MM.1S (cell line): ENCODE data around the gene HOXC6.

Source experiments
- DNase-seq: peaks from one replicate; pipeline ENCODE4 v3.0.0-alpha.2; 2015
- H2AFZ ChIP-seq: fragments of 300-600 bp; sonication (generic); 2 replicates; pipeline ENCODE4 v1.6.0; 2016; ENCODE audit warnings: antibody characterized with exemption, low read length
- H3F3A ChIP-seq: fragments of 300-600 bp; sonication (generic); 2 replicates; pipeline ENCODE4 v1.6.1; 2016; ENCODE audit warnings: mild to moderate bottlenecking, antibody characterized with exemption, low read length, moderate library complexity, mixed read lengths; ENCODE audit not compliant: insufficient read depth
- H3K27ac ChIP-seq: fragments of 300-600 bp; sonication (generic); 2 replicates; pipeline ENCODE4 v1.5.1; 2016; ENCODE audit warnings: mild to moderate bottlenecking, low read length
- H3K27me3 ChIP-seq: fragments of 300-600 bp; sonication (generic); replicated peaks from 2 replicates; pipeline ENCODE4 v1.6.0; 2016; ENCODE audit warnings: low read length; ENCODE audit not compliant: insufficient read depth
- H3K36me3 ChIP-seq: fragments of 300-600 bp; sonication (generic); replicated peaks from 2 replicates; pipeline ENCODE4 v1.6.1; 2016; ENCODE audit warnings: mild to moderate bottlenecking, low read length, mixed read lengths; ENCODE audit not compliant: insufficient read depth
- H3K4me1 ChIP-seq: fragments of 300-600 bp; sonication (generic); 2 replicates; pipeline ENCODE4 v1.6.1; 2016; ENCODE audit warnings: low read length, mixed read lengths
- H3K4me2 ChIP-seq: fragments of 300-600 bp; sonication (generic); 2 replicates; pipeline ENCODE4 v1.6.0; 2016; ENCODE audit warnings: low read depth, low read length
- H3K4me3 ChIP-seq: fragments of 300-600 bp; sonication (generic); 2 replicates; pipeline ENCODE4 v1.5.1; 2016; ENCODE audit warnings: low read length, mixed read lengths
- H3K79me2 ChIP-seq: fragments of 300-600 bp; sonication (generic); 2 replicates; pipeline ENCODE4 v1.6.1; 2016; ENCODE audit warnings: mixed run types, low read length, mixed read lengths
- H3K9ac ChIP-seq: fragments of 300-600 bp; sonication (generic); 2 replicates; pipeline ENCODE4 v1.6.1; 2016; ENCODE audit warnings: low read length, mixed read lengths
- H3K9me2 ChIP-seq: fragments of 300-600 bp; sonication (generic); replicated peaks from 2 replicates; pipeline ENCODE4 v1.6.1; 2016; ENCODE audit warnings: mild to moderate bottlenecking, low read length, mixed read lengths; ENCODE audit not compliant: insufficient read depth
- H3K9me3 ChIP-seq: fragments of 300-600 bp; sonication (generic); replicated peaks from 2 replicates; pipeline ENCODE4 v1.6.1; 2016; ENCODE audit warnings: mild to moderate bottlenecking, low read length, mixed read lengths; ENCODE audit not compliant: insufficient read depth
- H4K20me1 ChIP-seq: fragments of 300-600 bp; sonication (generic); 2 replicates; pipeline ENCODE4 v1.6.1; 2016; ENCODE audit warnings: mild to moderate bottlenecking, low read length, moderate library complexity, mixed read lengths; ENCODE audit not compliant: insufficient read depth
- EZH2 ChIP-seq: fragments of 300-600 bp; sonication (generic); optimal IDR thresholded peaks from 2 replicates; pipeline ENCODE3; 2017; ENCODE audit warnings: low read depth, mild to moderate bottlenecking, antibody characterized with exemption, low read length, mixed read lengths
- EZH2phosphoT487 ChIP-seq: fragments of 300-600 bp; sonication (generic); IDR thresholded peaks from 2 replicates; pipeline ENCODE4 v1.6.1; 2018; ENCODE audit warnings: antibody characterized with exemption, low read length
- TF ChIP-seq, protein P1 (sequence below): fragments of 300-600 bp; sonication (generic); IDR thresholded peaks from 2 replicates; pipeline ENCODE4 v1.5.1; 2016; ENCODE audit warnings: antibody characterized with exemption, low read length, mixed read lengths

Gene HOXC6

GRCh38 chr12:53995378-53996239 is 32.6 kb upstream of the HOXC6 start:
- peak overlapping the region; percentile 99 for H3K4me2 ChIP-seq
- H3K36me3 ChIP-seq: no peaks in the 10 kb centered on the region
- H3K27ac ChIP-seq: no peak overlapping the region
- H3K9me3 ChIP-seq: no peaks in the 10 kb centered on the region
- H3K9ac ChIP-seq: peak overlapping the region; percentile 45; the same call in 1 of the 2 replicates
- H2AFZ ChIP-seq: peak overlapping the region; percentile 96
- H4K20me1 ChIP-seq: no peaks in the 10 kb centered on the region
- peak overlapping the region; percentile 84 for H3K4me3 ChIP-seq
- H3F3A ChIP-seq: 0 out of 2 replicates have a peak, but pooled peaks cover 3% of the 10 kb centered on the region
- H3K9me2 ChIP-seq: no peaks in the 10 kb centered on the region
- TF ChIP-seq EZH2 (no peak), EZH2phosphoT487 (no peak)
- TF ChIP-seq, protein P1, sequence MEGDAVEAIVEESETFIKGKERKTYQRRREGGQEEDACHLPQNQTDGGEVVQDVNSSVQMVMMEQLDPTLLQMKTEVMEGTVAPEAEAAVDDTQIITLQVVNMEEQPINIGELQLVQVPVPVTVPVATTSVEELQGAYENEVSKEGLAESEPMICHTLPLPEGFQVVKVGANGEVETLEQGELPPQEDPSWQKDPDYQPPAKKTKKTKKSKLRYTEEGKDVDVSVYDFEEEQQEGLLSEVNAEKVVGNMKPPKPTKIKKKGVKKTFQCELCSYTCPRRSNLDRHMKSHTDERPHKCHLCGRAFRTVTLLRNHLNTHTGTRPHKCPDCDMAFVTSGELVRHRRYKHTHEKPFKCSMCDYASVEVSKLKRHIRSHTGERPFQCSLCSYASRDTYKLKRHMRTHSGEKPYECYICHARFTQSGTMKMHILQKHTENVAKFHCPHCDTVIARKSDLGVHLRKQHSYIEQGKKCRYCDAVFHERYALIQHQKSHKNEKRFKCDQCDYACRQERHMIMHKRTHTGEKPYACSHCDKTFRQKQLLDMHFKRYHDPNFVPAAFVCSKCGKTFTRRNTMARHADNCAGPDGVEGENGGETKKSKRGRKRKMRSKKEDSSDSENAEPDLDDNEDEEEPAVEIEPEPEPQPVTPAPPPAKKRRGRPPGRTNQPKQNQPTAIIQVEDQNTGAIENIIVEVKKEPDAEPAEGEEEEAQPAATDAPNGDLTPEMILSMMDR: no peak
- peaks cover 96% of the 10 kb centered on the region for H3K27me3 ChIP-seq
- no peaks in the 10 kb centered on the region for H3K79me2 ChIP-seq
- no peak for DNase-seq
- peaks cover 10% of the 10 kb centered on the region; the same call in 1 of the 2 replicates for H3K4me1 ChIP-seq

DNA sequence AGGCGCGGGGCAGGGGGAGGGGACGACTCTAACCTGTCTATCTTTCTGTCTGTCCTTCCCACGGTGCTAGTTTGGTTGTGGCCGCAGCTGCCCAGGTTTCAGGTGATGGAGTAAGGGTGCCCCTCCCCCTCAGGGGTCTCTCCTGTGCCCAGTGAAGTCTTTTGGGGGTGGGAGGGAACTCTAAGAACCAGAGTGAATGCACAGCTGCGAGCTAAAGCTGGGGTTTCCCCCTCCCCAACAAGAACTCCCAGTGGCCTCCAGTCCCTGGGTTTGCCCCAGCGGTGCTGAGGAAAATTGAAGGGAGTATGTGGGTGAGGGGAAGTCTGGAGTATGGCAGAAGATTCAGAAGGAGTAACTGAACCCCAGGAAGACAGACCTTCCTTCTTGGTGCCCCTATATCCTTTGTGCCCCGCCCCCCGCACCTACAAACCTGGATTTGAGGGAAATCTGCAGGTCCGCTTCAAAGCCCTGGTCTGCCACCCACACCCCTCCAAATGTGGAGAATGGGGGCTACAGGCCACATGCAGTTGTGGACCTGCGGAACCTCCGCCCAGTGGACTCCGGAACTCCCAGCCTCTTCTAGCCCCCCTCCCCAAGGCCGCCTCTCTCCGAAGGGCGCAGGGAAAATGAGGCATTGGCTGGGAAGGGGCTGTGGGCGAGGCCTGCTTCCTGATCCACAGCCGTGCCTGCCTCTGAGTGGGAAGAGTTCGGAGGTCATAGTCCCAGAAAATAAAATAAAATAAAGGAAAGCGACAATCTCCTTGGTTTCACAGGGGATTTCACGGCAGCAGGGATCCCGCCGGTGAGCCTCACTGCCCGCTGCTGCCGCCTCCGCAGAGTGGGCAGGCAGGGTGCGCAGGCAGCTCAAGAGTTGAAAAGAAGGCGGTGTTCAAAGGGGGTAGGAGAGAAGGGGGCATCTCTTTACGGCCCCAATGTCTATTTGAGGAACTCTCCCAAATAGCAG is 31.7 kb upstream of the HOXC6 start:
- H3K79me2 ChIP-seq: no peaks in the 10 kb centered on the region
- H3K4me2 ChIP-seq: peak overlapping the region; percentile 99
- H3K4me3 ChIP-seq: peak overlapping the region; percentile 84
- H3K27me3 ChIP-seq: peaks cover 96% of the 10 kb centered on the region
- 0 out of 2 replicates have a peak, but pooled peaks cover 3% of the 10 kb centered on the region for H3F3A ChIP-seq
- H3K27ac ChIP-seq: no peak overlapping the region
- H3K4me1 ChIP-seq: peaks cover 7% of the 10 kb centered on the region; the same call in 1 of the 2 replicates
- no peaks in the 10 kb centered on the region for H3K9me3 ChIP-seq
- H3K36me3 ChIP-seq: no peaks in the 10 kb centered on the region
- H2AFZ ChIP-seq: peak overlapping the region; percentile 96
- H3K9ac ChIP-seq: peak overlapping the region; percentile 45; the same call in 1 of the 2 replicates
- DNase-seq: no peak
- H4K20me1 ChIP-seq: no peaks in the 10 kb centered on the region
- TF ChIP-seq EZH2phosphoT487: no peak
- H3K9me2 ChIP-seq: no peaks in the 10 kb centered on the region

DNA sequence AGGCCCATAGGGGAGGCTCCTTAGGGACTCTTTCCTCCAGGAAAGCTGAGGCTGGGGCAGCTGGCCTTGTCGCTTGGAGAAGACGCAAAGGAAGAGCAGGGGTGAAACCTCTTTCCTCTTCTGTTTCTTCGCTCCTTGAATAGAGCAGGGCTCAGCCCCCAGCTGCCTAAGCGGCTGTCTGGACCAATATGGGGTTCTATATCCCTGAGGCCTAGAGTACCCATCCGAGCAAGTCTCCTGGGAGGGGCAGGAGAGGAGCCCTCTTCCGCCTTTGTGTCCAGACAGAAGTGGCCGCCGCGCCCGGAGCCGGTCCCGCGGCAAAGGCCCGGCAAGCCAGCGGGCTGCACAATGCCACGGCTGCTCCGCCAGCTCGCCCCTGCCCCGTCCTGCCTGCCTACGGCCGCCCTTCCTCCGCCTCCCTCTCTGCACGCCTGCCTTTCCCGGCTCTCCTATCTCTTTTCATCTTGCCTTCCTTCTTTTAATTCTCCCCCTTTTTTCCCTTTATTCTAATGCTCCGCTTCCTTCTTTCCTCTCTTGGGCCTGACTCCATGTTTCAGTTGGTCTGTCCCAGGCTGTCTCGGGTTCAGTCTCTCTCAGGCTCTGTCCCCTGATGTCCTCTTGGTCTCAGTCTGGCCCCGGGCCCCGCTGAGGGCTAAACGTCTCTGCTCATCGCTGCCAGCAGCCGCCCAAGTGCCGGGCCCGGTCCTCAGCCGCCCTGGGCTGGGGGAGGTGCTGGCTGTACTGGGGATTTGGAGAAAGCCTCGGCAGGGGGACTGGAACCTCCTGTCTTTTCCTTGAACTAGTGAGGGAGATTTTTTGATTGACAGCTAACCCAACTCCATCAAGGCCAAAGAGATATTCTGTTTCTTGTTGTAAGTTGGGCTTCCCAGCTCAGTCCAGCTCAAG is 30.8 kb upstream of the HOXC6 start:
- Histone ChIP-seq H2AFZ (no peak overlapping the region), H3K4me1 (0 out of 2 replicates have a peak, but pooled peaks cover 3% of the 10 kb centered on the region), H3K4me2 (no peak overlapping the region), H3K9ac (no peak overlapping the region), H3F3A (0 out of 2 replicates have a peak, but pooled peaks cover 3% of the 10 kb centered on the region), H3K9me2 (no peaks in the 10 kb centered on the region), H3K4me3 (no peak overlapping the region), H4K20me1 (no peaks in the 10 kb centered on the region), H3K27me3 (peaks cover 96% of the 10 kb centered on the region), H3K27ac (no peak overlapping the region), H3K36me3 (no peaks in the 10 kb centered on the region), H3K79me2 (no peaks in the 10 kb centered on the region), H3K9me3 (no peaks in the 10 kb centered on the region)
- no peak for DNase-seq
- TF ChIP-seq, protein P1: no peak
- TF ChIP-seq EZH2: peak; percentile 50
